Mononuclear cell (primary cell): Measurements from ENCODE around the gene UGT2B11. TPM values are rescaled to one million over a fixed set of nuclear protein-coding genes. Genes with fewer than 3 reads are reported as not detected.
"Not testable (repeated sequence)": the region's sequence is repeated elsewhere in the genome, so short reads cannot be mapped to it uniquely, and the experiment has no call there.

ENCODE experiments used
- H3K27me3 ChIP-seq: 2 replicates; pipeline ENCODE4 v1.6.0; 2011; ENCODE audit warnings: low read length, control low read depth; ENCODE audit not compliant: insufficient read depth
- H3K4me1 ChIP-seq: 2 replicates; pipeline ENCODE4 v1.5.1; 2011; ENCODE audit warnings: mild to moderate bottlenecking, low read length, control low read depth; ENCODE audit not compliant: insufficient read depth
- H3K4me3 ChIP-seq: 2 replicates; pipeline ENCODE4 v1.5.1; 2011; ENCODE audit warnings: mild to moderate bottlenecking, low read length, moderate library complexity
- H3K9me3 ChIP-seq: 2 replicates; pipeline ENCODE4 v1.5.1; 2011; ENCODE audit warnings: low read depth, mild to moderate bottlenecking, control low read depth, low read length
- total RNA-seq: library from RNA; depleted of rRNA; stranded (reverse); fragments of >200 nt; gene quantifications from one replicate; pipeline ENCODE4 v1.2.3, GENCODE V29; 2012

Gene UGT2B11
- not detected for total RNA-seq

GRCh38 chr4:69214716-69215115 is at the start of gene UGT2B11:
Gene UGT2B11 (minus strand): TSS chr4:69214748. CDS start chr4:69214722, 26 bp downstream.
- Histone ChIP-seq H3K27me3 (no peaks in the 10 kb centered on the region), H3K4me3 (no peak within 1 kb of the TSS), H3K4me1 (no peaks in the 10 kb centered on the region), H3K9me3 (no peaks in the 10 kb centered on the region)

- not testable (repeated sequence) for H3K4me3 ChIP-seq, H3K4me1 ChIP-seq, H3K27me3 ChIP-seq, H3K9me3 ChIP-seq
These were observed 38.7 kb upstream of the UGT2B11 start for GRCh38 chr4:69253147-69253772.

DNA sequence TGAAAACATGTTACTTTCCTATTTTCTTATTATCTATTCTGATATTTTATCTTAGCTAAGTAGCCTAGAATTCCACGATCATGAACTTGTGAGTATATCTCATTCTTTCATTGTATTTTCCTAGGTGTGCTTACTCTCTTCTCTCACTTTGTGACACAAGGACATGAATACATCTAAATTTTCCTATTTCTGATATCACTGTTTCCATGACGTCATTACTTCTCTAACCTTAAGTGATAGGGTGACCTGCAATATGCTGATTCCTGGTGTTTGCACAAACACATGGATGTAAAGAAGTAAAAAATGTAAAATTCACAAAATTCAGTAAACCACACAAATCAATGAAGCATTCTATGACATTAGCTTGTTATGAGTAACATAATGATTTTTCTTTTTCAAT is 36.3 kb upstream of the UGT2B11 start:
- H3K4me3 ChIP-seq, H3K4me1 ChIP-seq, H3K9me3 ChIP-seq: not testable (repeated sequence)

GRCh38 chr4:69242562-69243240 is 28.2 kb upstream of the UGT2B11 start:
- H3K27me3 ChIP-seq, H3K4me3 ChIP-seq, H3K4me1 ChIP-seq, H3K9me3 ChIP-seq: not testable (repeated sequence)

More for the DNA sequence above, 36.3 kb upstream of the UGT2B11 start:
- not testable (repeated sequence) for H3K27me3 ChIP-seq

DNA sequence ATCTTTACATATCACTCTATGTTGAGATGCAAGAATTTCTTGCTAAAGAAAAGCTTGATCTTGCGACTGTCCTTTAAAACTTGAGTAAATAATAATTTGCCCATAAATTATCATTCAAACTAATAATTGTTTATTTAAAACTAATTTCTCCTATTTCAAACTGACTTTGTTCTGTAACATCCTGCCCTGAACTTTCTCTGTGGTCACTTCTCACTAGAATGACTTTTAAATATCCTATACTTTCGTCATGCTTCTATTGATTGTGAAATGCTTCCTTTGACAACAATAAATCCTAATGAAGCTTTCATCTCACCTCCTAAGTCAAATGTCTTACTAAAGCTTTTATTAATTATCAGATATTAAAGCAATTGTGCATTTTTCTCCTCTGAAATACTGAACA is 27.2 kb upstream of the UGT2B11 start:
- H3K27me3 ChIP-seq, H3K9me3 ChIP-seq, H3K4me1 ChIP-seq, H3K4me3 ChIP-seq: not testable (repeated sequence)

DNA sequence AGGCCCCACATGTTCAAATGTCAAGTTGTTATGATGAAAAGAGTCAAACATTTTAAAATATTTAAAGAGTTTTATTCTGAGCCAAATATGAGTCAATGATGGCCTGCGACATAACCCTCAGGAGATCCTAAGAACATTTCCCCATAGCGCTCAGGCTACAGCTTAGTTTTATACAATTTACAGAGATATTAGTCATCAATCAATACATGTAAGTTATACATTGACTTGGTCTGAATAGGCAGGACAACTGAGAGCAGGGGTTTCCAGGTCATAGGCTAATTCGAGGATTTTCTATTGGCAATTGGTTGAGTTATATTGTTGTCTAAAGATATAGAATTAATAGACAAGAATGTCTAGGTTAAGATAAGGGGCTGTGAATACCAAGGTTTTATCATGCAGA is 26.2 kb upstream of the UGT2B11 start:
- H3K4me1 ChIP-seq, H3K4me3 ChIP-seq, H3K9me3 ChIP-seq, H3K27me3 ChIP-seq: not testable (repeated sequence)

DNA sequence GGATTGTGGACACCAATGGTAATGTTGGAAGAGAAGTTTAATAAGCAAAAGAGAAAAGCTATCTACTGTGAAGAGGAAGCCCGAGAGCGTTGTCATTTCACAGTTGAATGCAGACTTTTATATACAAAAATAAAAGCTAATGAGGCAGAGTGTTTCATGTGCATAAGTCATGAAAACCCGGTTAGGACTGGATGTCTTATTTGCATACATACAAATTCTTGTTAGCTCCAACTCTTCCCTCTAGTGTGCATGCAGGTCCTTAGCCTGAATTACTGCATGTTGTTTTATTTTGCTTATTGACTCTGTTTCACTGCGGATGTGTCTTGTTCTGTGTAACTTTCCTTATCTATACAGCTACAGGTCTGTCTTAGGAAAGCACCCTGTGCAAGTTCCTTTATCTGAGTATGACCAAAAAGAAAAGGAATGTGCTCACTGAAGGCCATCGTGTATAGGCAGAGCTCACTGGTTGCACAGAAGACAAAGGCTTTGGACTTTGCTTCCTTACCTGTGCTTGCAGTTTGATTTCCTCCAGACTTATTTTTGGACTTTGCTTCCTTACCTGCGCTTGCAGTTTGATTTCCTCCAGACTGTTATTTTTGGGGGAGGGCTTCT is 25.1 kb upstream of the UGT2B11 start:
- Histone ChIP-seq H3K9me3 (no peaks in the 10 kb centered on the region), H3K4me3 (no peak overlapping the region), H3K4me1 (no peaks in the 10 kb centered on the region), H3K27me3 (no peaks in the 10 kb centered on the region)

- Histone ChIP-seq H3K9me3 (no peaks in the 10 kb centered on the region), H3K4me1 (no peaks in the 10 kb centered on the region), H3K27me3 (no peaks in the 10 kb centered on the region), H3K4me3 (no peak overlapping the region)
These were observed 24.5 kb upstream of the UGT2B11 start for GRCh38 chr4:69239092-69239491.

DNA sequence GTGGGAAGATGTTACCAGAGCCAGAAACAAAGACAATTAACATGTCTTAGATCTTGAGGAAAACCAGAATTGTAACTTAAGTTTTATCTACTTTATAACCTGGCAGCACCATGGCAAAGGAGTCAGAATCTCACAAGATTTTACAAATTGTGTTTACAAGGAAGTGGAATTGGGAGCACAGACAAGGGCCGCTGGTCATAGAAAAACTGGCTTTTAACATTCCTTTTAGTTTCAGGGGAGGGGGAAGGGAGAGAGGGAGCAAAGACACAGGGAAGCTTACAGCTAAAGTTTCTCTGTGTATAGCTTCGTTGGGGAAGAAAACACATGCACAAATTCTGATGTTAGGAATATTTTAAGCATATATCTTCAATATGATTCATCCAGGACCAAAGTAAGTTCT is 10.3 kb upstream of the UGT2B11 start:
- Histone ChIP-seq H3K27me3 (no peaks in the 10 kb centered on the region), H3K9me3 (no peaks in the 10 kb centered on the region), H3K4me3 (no peak overlapping the region), H3K4me1 (no peaks in the 10 kb centered on the region)

- not testable (repeated sequence) for H3K27me3 ChIP-seq, H3K9me3 ChIP-seq, H3K4me3 ChIP-seq, H3K4me1 ChIP-seq
These were observed 8.7 kb upstream of the UGT2B11 start for GRCh38 chr4:69223277-69223676.

DNA sequence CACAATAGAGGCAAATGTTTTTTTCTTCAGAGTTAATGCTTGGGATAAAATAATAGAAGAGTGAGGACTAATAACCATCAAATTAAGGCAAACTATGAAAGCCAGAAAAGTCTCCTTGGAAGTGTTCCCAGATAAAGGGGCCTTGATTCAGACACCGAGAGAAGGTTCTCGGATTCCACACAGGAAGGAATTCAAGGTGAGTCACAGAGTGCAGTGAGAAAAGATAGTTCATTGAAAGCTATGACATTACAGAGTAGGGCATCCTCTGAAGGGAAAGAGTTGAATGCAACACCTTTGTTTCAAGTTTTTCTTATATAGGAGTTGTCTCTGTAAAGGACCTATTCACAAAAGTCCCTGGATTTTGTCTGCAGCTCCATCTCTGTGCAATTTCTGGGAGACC is 3.9 kb upstream of the UGT2B11 start:
- H3K9me3 ChIP-seq, H3K4me3 ChIP-seq, H3K27me3 ChIP-seq, H3K4me1 ChIP-seq: not testable (repeated sequence)

- Histone ChIP-seq H3K4me3 (no peak overlapping the region), H3K9me3 (no peaks in the 10 kb centered on the region), H3K27me3 (no peaks in the 10 kb centered on the region), H3K4me1 (no peaks in the 10 kb centered on the region)
These were observed 3.6 kb downstream of the UGT2B11 start for GRCh38 chr4:69210911-69211310.

DNA sequence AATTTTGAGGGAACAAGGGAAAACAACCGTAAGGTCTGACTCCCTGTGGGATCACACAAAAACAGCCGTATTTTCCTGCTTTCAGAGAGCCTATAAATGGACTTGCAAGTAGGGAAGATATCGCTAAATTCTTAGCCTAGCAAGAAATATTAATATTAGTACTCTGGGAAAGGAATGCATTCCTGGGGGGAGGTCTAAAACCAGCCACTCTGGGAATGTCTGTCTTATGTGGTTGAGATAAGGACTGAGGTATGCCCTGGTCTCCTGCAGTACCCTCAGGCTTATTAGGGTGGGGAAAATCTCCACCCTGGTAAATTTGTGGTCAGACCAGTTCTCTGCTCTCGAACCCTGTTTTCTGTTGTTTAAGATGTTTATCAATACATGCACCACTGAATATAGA is 16.0 kb downstream of the UGT2B11 start:
- not testable (repeated sequence) for H3K4me3 ChIP-seq, H3K9me3 ChIP-seq, H3K4me1 ChIP-seq, H3K27me3 ChIP-seq

- Histone ChIP-seq H3K4me1 (no peaks in the 10 kb centered on the region), H3K9me3 (no peaks in the 10 kb centered on the region), H3K4me3 (no peak overlapping the region), H3K27me3 (no peaks in the 10 kb centered on the region)
These were observed 18.2 kb downstream of the UGT2B11 start for GRCh38 chr4:69196209-69196965.

DNA sequence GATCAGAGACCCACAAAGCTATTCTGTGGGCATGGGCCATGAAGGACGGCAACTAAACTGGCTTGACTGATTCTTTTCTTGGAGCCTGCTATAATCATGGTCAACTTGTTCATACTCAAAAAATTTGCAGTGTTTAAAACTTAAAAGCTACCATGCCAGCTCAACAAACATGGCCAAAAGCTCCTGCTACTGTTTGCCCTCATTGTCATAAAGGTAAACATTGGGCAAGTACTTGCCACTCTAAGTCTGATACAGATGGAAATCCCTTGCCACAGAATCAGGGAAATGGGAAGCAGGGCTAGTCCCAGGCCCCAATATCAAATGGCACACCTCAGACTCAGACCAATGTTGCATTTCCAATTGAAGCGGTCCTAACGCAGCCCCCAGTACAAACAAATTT is 20.4 kb downstream of the UGT2B11 start:
- Histone ChIP-seq H3K9me3 (no peaks in the 10 kb centered on the region), H3K4me3 (no peak overlapping the region), H3K4me1 (no peaks in the 10 kb centered on the region), H3K27me3 (no peaks in the 10 kb centered on the region)
